ENCODE results near the gene LRRFIP1.

The LRRFIP1 gene

DNA sequence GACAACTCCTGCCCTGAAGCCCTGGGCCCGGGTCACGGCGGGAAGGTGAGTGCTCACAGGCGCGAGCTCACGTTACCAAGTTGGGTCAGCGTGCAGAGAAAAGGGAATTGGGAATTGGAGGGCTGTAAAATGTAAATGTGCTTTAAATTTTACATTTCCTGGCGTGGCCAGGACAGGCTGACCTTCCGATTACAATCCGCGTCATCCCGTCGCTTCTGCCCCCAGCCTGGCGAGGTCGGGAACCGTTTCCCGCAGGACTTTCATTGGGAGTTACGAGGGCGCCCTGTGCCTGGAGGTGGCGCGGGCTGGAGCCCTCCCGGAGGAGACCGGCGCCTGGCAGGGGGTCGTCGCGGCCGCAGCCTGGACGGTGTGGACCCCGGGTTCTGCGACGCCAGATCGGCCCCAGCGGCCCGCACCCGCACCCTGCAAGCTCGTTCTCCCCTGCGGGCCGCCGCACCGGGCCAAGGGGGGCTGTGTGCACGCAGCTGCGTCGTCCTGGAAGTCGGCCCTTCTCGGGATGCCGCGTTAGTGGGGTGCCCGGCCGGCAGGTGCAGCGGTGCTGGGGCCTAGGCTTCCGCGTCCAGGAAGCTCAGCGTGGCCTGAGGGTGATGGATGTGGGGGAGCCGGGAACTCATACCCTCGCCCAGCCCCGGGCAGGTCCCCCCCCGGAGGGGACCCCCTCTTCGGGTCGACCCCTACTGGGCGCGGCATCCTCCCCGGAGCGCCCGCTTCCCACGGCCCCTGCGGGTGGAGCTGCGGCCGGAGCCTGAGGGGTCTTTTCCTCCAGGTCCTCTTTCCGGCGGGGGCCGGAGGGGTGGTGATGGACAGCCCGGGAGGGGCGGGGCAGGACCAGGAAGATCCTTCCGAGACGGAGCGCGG, 63.9 kb downstream of the LRRFIP1 start:
- DNase-seq = peak; percentile 46 to 50

DNA sequence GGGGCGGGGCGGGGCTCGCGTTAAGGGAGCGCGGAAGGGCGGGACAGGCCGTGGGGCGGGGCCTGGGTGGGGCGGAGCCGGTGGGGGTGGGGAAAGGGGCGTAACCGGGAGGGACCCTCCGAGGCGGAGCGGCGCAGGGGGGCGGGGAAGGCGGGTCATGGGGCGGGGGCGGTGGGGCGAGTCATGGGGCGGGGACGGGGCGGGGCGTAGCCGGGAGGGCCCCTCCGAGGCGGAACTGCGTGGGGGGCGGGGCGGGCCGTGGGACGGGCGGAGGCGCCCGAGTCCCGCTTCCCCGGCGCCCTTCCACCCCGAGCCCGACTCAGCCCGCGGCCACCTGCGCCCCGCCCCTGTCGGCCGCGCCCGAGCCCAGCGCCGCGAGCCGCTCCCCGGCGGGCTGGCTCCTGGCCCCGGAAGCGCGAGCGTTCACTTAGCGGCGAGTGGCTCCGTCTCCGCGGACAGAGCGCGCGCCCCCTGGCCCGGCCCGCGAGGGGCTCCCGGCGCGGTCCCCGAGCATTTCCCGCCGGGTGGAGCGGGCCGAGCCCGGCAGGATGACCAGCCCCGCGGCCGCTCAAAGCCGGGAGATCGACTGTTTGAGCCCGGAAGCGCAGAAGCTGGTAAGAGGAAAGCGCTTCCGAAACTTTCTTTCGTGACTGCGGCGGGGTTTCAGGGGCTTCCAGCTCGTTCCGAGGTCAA, 64.7 kb downstream of the LRRFIP1 start:
- peak; percentile 94 to 96 for DNase-seq

- DNase-seq = peak; percentile 46 to 48
Observed at GRCh38 chr2:237692601-237693290, 65.4 kb downstream of the LRRFIP1 start.

DNA sequence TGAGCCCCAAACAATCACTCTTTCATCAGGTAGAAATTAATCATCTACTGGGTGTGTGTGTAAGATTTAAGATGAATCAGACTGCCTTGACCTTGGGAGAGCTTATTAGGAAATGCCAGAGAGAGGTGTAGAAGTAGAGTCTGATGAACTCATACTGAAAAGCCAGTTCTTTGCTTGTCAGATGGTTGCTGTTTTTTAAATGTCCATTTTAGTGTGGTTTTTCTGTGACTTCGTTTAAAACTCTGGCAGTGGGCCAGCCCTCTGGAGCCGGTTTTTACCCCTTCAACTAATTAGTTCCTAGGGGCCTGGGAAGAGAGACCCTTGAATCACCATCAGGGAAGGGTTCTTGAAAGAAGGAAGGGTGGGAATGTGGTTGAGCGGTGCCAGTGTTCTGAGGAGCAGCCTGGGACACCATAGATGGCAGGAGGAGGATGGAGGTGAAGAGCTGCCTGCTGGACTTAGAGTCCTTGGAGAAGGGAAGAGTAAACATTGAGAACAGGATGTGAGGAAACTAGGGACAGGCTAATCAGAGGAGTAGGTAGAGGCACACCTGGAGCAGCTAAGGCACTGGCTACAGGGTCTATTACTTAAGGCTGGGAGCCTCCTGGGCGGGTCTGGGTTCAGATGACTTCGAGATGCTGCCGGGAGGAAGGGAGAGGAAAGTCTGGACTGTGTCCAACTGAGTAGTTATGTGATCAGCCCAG, 66.1 kb downstream of the LRRFIP1 start:
- peak; percentile 40 to 48 for DNase-seq

DNA sequence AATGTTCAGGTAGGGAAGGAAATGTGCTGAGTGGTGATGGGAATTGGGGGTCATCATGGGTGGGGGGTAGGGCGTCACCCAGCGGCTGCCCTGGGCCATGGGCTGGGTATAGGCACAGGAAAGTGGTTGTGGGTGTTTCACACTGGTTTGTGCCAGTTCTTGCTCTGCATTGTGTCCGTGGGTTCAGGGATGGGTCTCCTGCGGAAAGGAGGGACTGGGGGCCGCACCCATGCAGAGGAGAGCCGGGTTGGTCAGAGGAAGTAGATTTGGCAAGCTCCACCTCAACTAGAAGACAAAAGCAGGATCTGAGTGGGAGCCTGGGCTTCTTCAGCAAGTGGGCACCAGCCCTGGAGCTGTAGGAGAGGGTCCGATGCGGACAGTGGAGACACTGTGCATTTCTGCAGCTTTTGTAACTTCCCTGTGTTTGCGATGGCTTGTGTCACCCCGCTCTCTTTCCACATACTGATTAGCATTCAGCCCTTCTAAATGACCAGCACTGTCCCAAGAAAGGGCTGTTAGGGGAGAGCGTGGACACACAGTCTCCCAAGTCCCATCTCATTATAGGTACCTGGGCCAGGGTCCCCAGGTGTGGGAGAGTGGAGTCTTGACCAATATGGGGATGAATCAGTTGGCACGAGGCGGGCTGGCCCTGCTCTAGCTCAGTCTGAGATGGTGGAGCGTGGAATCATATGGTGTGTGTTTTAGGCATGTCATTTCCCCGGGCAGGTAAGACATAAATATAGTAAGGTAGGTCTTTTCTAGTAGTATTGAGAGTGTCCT, 67.2 kb downstream of the LRRFIP1 start:
- DNase-seq = peak in 1 of 2 donors; percentile 32

- no peak for DNase-seq
Observed at GRCh38 chr2:237695201-237695780, 67.9 kb downstream of the LRRFIP1 start.

- peak; percentile 39 to 48 for DNase-seq
Observed at GRCh38 chr2:237696461-237696860, 69.1 kb downstream of the LRRFIP1 start.

GRCh38 chr2:237697586-237698357, 70.4 kb downstream of the LRRFIP1 start:
- DNase-seq = peak in 1 of 2 donors; percentile 62

- DNase-seq = peak in 1 of 2 donors; percentile 20
Observed at GRCh38 chr2:237698358-237698694, 70.9 kb downstream of the LRRFIP1 start.

- peak in 1 of 2 donors; percentile 18 for DNase-seq
Observed at GRCh38 chr2:237699870-237700511, 72.6 kb downstream of the LRRFIP1 start.

DNA sequence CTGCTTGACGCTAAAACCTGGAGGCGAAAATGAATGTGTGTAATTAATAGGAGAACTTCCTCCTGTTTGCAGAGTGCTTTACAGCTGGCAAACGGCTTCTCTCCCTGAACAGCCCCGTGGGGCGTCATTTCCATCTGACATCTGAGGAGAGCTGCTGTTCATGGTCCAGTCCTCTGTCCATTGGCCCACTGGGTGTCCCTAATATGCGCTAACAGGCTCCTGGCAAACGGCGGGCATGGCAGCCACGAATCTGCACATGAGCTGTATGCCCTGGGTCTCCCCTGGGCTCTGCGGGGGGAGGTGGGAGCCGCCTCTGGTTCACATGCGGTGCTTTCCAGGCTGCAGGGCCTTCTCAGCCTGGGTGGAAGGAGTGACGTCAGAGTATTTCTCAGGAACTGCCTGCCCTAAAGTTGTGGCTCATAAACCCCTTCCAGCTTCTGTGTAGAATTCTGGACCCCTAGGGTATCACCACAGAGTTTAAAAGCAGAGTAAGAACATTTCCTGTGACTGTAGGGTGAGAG, 73.2 kb downstream of the LRRFIP1 start:
- peak; percentile 78 to 82 for DNase-seq

DNA sequence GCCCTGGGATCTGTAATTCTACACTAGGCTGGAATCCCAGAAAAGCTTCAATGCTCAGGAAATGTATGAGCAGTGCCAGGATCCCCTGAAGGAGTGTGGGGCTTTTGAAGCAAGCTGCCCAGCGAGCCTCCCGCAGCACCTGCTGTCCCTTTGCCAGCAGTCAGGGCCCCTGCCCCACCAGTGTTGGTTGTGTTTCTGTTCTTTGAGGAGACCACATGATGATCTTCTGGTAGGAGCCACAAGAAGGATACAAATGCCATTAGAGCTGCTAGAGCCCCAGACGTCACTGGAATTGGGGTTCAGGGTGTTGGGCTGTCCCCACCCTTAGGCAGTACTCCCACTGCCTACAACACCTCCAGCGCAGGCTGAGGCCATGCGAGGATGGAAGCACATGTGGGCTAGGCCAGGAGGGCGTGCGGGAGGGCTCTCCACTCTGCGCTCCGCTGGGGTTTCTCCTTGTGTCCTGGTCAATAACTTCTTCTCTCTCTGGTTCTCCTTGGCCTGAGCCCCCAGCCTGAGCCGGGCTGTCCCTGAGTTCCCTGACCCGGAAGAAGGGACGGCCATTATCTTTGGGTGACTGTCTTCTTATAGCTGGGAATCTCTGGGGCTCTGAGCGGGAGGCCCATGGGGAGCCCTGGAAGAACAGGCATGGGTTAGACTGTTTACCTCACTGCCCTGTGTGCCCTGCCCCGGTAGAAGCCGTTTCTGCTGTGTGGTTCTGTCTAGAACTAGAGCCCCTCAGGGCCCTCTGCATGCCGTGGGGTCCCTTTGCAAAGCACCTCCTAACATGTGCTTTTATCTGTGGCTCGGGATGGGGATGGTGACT, 73.9 kb downstream of the LRRFIP1 start:
- peak in 1 of 2 donors; percentile 48 for DNase-seq

DNA sequence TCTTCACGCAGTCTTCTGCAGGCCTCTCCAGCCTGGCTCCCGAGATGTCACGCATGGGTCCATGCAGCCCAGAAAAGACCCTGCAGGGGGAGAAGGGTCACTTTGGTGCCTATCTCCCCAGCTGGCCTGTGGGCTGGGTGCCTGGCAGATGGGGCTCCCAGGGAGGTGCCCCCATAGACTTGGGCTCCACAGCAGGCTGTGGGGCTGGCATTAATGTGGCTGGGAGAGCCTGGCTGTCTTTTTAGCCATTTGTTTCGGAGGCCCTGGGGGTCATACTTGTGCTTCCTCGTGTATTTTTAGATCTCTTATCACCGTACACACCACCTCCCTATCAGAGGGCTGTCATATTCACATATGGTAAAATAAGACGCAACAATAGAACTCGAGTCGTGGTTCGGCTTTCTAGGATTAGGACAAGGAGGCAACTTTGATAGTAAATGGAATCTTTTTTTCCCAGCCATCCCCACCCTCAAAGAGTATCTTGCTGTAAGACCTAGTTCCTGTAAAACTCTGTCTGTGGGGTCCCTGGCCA, 74.5 kb downstream of the LRRFIP1 start:
- no peak for DNase-seq

DNA sequence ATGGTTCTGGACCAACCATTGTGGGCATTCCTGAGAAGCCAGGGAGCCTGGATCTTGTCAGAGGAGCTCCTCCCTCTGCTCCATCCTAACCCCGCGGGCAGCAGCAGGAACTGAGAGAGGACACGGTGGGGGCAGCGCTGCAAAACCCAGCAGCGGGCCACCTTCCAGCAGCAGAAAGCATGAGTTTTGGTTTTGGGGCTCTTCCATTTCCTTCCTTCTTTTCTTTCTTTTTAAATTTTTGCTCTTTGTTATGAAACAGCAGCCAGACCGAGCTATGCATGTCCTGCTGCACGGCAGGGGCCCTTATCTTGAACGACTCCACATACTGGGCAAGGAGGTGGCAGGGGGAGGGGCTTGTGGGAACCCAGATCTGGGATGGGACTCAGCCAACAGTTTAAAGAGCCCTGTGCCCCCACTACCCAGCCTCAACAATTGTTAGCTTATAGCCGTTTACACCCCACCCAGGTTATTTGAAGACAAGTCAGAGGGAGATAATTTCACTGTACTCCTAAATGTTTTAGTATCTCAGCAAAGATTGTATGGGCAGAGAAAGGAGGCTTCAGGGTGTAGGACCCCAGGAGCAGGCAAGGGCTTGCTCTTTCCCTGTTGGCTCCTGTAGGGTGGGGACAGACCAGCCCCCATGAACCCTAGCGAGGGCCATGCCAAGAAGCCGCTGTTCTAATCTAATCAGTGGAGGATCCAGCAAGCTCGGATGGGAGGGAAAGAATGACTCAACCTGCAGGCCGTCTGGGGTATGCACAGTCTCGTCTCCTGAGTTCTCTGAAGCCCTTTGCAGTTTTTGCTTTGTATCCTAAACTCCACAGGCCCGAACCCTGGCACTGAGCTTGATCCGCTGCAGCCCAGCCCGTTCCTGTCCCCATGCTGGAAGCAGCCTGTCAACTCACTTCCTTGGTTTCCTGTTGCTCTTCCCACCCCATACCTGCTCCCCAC, 75.3 kb downstream of the LRRFIP1 start:
- DNase-seq = peak; percentile 47 to 50

GRCh38 chr2:237704501-237705434, 77.4 kb downstream of the LRRFIP1 start:
- DNase-seq = no peak

DNA sequence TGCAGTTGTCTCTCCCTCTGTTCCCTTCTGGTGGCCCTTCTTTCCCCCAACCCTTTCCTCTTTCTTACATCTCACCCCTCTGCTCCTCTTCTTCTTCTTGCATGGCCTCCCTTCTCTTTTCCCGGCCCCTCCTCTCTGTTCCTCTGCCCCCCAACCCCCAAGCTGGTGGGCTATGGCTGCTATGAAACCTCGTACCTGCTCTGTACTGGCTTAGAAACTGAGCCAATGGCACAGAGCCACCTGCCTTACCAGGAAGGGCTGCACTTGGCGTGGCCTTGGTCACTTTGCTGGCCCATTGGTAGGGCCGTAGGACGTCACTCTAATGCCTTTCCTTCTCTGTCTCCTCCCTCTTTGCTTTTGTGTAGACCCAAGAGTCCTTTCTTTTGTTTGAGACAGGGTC, 78.9 kb downstream of the LRRFIP1 start:
- no peak for DNase-seq

DNA sequence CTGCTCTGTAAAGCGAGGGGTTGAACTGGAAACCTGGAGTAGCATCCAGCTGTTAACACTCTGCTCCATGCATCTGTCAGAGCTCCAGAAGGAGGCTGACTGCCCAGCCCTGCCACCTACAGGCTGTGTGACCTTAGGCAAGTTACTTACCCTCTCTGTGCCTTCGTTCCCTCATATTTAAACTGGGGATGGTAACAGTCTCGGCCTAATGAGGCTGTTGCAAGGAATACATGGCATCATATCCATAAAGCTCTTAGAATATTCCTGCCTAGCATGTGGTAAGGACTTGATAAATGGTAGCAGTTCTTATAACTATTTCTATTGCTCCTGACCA, 80.6 kb downstream of the LRRFIP1 start:
- no peak for DNase-seq
